ENCODE measurements around the gene FXYD1.

DNA sequence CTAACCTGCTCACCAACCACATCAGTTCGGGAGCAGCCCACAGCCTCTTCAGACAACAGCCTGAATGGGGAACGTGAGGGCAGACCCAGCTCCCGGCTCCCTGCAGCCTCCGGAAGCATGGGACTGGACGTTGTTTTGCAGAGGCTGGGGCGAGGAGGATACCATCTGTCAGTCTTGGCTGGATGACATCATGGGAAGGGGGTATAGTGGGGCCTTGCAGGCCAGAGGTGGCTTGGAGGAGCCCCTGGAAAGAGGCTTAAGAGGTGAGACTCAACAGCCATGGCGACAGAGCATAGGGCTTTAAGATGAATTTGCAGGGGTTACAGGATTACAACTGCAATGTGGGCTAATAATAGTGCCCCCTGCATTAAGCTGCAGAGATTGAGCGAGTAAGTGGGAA is 21.5 kb upstream of the FXYD1 start:
- no peak for TF ChIP-seq SIN3A (IDR thresholded peaks at IDR 0.05; ENCODE audit: borderline replicate concordance, insufficient read depth, low read depth, low read length)
- TF ChIP-seq, protein P1, sequence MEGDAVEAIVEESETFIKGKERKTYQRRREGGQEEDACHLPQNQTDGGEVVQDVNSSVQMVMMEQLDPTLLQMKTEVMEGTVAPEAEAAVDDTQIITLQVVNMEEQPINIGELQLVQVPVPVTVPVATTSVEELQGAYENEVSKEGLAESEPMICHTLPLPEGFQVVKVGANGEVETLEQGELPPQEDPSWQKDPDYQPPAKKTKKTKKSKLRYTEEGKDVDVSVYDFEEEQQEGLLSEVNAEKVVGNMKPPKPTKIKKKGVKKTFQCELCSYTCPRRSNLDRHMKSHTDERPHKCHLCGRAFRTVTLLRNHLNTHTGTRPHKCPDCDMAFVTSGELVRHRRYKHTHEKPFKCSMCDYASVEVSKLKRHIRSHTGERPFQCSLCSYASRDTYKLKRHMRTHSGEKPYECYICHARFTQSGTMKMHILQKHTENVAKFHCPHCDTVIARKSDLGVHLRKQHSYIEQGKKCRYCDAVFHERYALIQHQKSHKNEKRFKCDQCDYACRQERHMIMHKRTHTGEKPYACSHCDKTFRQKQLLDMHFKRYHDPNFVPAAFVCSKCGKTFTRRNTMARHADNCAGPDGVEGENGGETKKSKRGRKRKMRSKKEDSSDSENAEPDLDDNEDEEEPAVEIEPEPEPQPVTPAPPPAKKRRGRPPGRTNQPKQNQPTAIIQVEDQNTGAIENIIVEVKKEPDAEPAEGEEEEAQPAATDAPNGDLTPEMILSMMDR (IDR thresholded peaks at IDR 0.05): no peak
- TF ChIP-seq POLR2AphosphoS5 (IDR thresholded peaks at IDR 0.05; ENCODE audit: low read depth, low read length): no peak
- TF ChIP-seq, protein P2, sequence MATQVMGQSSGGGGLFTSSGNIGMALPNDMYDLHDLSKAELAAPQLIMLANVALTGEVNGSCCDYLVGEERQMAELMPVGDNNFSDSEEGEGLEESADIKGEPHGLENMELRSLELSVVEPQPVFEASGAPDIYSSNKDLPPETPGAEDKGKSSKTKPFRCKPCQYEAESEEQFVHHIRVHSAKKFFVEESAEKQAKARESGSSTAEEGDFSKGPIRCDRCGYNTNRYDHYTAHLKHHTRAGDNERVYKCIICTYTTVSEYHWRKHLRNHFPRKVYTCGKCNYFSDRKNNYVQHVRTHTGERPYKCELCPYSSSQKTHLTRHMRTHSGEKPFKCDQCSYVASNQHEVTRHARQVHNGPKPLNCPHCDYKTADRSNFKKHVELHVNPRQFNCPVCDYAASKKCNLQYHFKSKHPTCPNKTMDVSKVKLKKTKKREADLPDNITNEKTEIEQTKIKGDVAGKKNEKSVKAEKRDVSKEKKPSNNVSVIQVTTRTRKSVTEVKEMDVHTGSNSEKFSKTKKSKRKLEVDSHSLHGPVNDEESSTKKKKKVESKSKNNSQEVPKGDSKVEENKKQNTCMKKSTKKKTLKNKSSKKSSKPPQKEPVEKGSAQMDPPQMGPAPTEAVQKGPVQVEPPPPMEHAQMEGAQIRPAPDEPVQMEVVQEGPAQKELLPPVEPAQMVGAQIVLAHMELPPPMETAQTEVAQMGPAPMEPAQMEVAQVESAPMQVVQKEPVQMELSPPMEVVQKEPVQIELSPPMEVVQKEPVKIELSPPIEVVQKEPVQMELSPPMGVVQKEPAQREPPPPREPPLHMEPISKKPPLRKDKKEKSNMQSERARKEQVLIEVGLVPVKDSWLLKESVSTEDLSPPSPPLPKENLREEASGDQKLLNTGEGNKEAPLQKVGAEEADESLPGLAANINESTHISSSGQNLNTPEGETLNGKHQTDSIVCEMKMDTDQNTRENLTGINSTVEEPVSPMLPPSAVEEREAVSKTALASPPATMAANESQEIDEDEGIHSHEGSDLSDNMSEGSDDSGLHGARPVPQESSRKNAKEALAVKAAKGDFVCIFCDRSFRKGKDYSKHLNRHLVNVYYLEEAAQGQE (IDR thresholded peaks at IDR 0.05; ENCODE audit: insufficient read depth in 1 of 2, low read depth in 2 of 2, low read length in 1 of 2): no peak

Data from Panc1 (cell line).